HEK293T (cell line): ENCODE data around the gene ABCA4.

Experiments used
- BHLHE40 ChIP-seq: fragments of 450-650 bp; IDR thresholded peaks from 2 replicates; pipeline ENCODE4 v1.6.1; 2016; ENCODE audit warnings: mild to moderate bottlenecking, moderate library complexity, borderline replicate concordance
- FOXK2 ChIP-seq: fragments of 450-650 bp; IDR thresholded peaks from 2 replicates; pipeline ENCODE4 v1.6.1; 2016; ENCODE audit warnings: mild to moderate bottlenecking
- ZNF384 ChIP-seq: fragments of 450-650 bp; IDR thresholded peaks from 2 replicates; pipeline ENCODE4 v1.6.1; 2016

DNA sequence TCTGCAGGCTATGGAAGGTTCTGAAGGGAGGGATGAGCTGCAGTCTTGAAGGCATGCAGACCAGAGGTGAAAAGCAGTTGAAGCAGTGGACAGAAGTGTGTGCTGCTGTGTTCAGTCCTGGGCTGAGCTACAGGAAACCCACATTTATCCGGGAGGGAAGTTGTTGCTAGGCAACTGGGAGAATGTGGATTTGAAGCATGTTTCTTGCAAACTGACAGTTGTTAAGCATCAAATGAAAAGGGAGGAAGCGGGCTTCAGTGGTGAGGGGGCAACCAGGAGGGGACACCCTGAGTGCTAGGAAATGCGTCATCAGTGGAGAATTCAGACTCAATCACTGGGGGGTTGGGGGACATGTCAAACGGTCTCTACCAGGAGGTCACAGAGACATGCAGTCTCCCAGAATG is 28.7 kb downstream of the ABCA4 start:
- no peak for TF ChIP-seq BHLHE40
- TF ChIP-seq ZNF384: no peak
- TF ChIP-seq FOXK2: no peak
